Activated CD4-positive, alpha-beta T cell treated with anti-CD3 and anti-CD28 coated beads, Interleukin-2, amount 50 U/mL, for 1 hour (primary cell): ENCODE results near the gene NBPF8.
"Not testable (repeated sequence)": the region's sequence is repeated elsewhere in the genome, so short reads cannot be mapped to it uniquely, and the experiment has no call there.

Experiments
- DNase-seq: peaks from one replicate; pipeline ENCODE4 v3.0.0-alpha.2; 2020

Gene NBPF8, protein sequence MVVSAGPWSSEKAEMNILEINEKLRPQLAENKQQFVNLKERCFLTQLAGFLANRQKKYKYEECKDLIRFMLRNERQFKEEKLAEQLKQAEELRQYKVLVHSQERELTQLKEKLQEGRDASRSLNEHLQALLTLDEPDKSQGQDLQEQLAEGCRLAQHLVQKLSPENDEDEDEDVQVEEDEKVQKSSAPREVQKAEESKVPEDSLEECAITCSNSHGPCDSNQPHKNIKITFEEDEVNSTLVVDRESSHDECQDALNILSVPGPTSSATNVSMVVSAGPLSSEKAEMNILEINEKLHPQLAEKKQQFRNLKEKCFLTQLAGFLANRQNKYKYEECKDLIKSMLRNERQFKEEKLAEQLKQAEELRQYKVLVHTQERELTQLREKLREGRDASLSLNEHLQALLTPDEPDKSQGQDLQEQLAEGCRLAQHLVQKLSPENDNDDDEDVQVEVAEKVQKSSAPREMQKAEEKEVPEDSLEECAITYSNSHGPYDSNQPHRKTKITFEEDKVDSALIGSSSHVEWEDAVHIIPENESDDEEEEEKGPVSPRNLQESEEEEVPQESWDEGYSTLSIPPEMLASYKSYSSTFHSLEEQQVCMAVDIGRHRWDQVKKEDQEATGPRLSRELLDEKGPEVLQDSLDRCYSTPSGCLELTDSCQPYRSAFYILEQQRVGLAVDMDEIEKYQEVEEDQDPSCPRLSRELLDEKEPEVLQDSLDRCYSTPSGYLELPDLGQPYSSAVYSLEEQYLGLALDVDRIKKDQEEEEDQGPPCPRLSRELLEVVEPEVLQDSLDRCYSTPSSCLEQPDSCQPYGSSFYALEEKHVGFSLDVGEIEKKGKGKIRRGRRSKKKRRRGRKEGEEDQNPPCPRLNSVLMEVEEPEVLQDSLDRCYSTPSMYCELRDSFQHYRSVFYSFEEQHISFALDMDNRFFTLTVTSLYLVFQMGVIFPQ

GRCh38 chr1:120414911-120415480 lies at the start of gene NBPF8:
Gene NBPF8, plus strand, starts transcription at chr1:120415035. Its CDS starts 21,488 bp downstream, at chr1:120436523.
- DNase-seq, result peak; percentile 68

- not testable (repeated sequence) for DNase-seq
Observed at GRCh38 chr1:120367709-120368108, 47.1 kb upstream of the NBPF8 start.

GRCh38 chr1:120386651-120387050 lies 28.2 kb upstream of the NBPF8 start:
- not testable (repeated sequence) for DNase-seq

DNA sequence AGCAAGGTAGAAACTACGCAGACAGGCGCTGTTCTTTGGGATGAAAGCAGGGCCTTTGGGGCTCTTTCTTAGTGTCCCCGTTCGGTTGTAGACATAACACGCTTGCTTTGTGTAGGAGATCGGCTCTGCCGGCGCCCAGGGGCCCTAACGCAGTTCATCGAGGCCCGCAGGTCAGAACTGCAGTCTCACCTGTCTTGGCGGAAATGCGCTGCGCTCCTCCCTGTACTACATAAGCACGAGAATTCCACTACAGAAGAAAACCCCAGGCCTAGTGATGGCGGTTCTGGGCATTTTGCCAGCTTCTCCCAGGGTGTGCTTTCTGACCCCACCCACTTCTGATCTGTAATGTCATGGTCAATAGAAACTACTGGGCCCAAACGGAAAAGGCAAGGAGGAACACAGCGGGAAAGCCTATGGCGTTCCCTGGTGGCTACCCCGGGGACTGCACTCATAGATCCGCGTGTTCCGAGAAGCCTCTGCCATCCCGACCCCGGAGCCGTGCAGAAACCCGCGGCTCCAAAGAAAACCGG lies 26.2 kb upstream of the NBPF8 start:
- peak; percentile 13 for DNase-seq

- not testable (repeated sequence) for DNase-seq
Observed at GRCh38 chr1:120391365-120391764, 23.5 kb upstream of the NBPF8 start.

GRCh38 chr1:120393316-120394232 lies 21.3 kb upstream of the NBPF8 start:
- DNase-seq, result not testable (repeated sequence)

DNA sequence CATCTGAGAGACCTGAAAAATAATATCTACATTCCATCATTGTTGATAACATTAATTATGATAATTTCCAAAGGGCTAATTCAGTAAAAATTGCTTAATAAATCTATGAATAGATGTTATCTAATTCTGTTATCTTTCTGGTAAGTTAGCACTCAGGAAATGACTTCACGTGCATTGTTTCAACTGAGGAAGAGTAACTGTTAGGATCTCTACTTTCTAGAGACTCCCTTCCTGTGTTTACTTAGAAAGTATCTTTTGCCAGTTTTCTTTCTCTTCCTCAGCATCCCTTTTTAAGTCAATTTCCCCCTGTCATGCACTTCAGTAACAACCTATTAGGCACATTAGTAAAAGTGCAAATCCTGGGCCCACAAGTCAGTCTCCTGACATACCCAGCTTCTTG lies 9.5 kb upstream of the NBPF8 start:
- DNase-seq, result not testable (repeated sequence)

DNA sequence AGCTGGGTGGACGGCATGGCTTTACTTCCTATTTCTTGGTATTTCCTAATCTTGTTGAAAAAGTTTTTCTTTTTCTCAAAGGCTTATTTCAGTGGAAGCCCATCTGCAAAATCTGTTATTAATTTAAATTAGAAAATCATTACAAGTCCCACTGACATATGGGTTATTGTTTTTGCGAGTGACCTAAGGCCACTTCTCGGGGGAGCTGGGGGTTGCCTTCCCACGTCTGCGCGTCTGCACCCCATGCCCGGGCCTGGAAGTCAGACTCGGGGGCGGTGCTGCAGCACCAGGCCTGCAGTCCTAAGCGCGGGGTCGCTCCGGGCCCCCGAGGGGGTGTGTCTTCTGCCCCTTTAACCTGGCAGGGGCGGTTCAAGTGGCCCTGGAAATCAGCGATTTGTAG lies 384 bp upstream of the NBPF8 start:
- DNase-seq, result not testable (repeated sequence)

DNA sequence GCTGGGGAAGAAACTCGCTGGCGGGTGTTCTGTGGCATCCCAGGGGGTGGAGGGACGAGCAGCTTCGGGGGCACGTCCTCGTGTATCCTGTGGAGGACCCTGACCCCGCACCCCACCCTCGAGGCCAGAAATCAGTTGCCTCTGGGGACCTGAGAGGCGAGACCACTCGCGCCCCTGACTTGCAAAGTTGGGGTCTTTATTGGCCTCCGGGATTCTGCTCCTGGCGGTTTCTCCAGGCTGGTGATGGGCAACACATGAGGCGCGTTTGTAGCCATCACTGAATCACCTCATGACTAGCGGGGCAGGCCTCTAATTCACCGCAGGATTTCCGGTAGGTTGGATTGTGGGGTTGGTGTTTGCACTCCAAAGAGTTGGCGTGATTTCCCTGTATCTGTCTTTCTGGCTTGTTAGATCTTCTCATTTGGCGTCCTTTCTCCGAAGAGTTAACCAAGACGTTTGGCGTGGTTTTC lies 692 bp downstream of the NBPF8 start:
- DNase-seq, result not testable (repeated sequence)

DNA sequence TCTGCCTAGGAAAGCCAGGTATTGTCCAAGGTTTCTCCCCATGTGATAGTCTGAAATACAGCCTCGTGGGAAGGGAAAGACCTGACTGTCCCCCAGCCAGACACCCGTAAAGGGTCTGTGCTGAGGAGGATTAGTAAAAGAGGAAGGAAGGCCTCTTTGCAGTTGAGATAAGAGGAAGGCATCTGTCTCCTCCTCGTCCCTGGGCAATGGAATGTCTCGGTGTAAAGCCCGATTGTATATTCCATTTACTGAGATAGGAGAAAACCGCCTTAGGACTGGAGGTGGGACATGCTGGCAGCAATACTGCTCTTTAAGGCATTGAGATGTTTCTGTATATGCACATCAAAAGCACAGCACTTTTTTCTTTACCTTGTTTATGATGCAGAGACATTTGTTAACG lies 10.2 kb downstream of the NBPF8 start:
- DNase-seq, result not testable (repeated sequence)

DNA sequence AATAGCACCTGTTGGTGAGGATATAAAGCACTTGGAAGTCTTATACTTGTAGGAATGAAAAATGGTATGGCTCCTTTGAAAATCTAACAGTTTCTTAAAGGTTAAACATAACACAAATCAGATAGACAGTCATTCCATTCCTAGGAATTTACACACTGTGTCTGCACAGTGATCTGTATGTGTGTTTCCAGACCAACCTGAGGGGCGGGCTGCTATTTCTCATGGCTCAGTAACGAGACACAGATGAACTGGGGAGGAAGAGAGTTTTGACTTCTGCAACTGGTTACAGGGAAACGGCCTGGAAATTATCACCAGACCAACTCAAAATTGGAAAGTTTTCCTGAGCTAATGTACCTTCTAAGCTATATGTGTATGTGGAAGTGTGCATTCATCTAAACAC lies 16.8 kb downstream of the NBPF8 start:
- not testable (repeated sequence) for DNase-seq

- DNase-seq, result not testable (repeated sequence)
Observed at GRCh38 chr1:120433831-120434230, 19.0 kb downstream of the NBPF8 start.

GRCh38 chr1:120449124-120449523 lies 34.3 kb downstream of the NBPF8 start:
- DNase-seq, result not testable (repeated sequence)
